HG03521 (cell line): Measurements from ENCODE around the gene MAJIN.

Source experiments
- ATAC-seq: cut with Tn5 transposase; IDR thresholded peaks from one replicate; pipeline ENCODE4 v1.9.1; 2021; ENCODE audit warnings: mild to moderate bottlenecking, moderate library complexity; ENCODE audit not compliant: unreplicated experiment

The MAJIN gene

GRCh38 chr11:64933213-64933934 is 38.5 kb downstream of the MAJIN start:
- no peak for ATAC-seq

GRCh38 chr11:64932324-64932723 is 39.6 kb downstream of the MAJIN start:
- no peak for ATAC-seq

- ATAC-seq: no peak
Observed at GRCh38 chr11:64931290-64931689, 40.6 kb downstream of the MAJIN start.

GRCh38 chr11:64930340-64930739 is 41.6 kb downstream of the MAJIN start:
- ATAC-seq: no peak

DNA sequence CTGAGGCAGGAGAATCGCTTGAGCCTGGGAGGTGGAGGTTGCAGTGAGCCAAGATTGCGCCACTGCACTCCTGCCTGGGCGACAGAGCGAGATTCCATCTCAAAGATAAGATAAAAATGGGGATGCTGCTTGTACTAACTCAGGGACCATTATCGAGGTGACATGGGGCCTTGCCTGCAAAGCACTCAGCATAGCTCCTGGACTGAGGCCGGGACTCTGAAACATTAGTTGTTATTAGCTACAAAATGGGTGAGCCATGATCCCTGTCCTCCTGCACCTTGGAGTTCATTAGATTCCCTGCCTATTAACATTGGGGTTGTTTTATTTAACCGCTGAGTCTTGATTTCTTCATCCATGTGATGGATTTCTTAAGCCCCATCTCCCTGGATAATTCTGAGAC is 42.3 kb downstream of the MAJIN start:
- ATAC-seq: no peak

DNA sequence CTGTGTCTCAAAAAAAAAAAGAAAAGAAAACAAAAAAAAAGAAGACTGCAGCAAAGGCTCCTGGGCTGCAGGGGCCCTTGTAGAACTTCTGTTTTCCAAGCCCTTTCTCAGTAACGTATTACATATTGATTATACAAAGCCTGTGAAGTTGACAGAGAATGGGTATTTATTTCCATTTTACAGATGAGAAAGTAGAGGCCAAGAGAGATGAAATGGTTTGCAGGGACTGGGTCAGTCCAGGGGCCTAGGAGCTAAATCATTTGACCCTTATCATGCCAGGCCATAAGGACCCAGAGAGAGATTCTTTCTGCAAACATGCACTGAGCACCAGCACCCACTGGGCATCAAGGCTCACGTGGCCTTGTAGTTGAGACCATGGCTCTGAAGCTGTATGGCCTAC is 43.0 kb downstream of the MAJIN start:
- ATAC-seq: no peak

GRCh38 chr11:64926689-64927088 is 45.2 kb downstream of the MAJIN start:
- ATAC-seq: no peak

DNA sequence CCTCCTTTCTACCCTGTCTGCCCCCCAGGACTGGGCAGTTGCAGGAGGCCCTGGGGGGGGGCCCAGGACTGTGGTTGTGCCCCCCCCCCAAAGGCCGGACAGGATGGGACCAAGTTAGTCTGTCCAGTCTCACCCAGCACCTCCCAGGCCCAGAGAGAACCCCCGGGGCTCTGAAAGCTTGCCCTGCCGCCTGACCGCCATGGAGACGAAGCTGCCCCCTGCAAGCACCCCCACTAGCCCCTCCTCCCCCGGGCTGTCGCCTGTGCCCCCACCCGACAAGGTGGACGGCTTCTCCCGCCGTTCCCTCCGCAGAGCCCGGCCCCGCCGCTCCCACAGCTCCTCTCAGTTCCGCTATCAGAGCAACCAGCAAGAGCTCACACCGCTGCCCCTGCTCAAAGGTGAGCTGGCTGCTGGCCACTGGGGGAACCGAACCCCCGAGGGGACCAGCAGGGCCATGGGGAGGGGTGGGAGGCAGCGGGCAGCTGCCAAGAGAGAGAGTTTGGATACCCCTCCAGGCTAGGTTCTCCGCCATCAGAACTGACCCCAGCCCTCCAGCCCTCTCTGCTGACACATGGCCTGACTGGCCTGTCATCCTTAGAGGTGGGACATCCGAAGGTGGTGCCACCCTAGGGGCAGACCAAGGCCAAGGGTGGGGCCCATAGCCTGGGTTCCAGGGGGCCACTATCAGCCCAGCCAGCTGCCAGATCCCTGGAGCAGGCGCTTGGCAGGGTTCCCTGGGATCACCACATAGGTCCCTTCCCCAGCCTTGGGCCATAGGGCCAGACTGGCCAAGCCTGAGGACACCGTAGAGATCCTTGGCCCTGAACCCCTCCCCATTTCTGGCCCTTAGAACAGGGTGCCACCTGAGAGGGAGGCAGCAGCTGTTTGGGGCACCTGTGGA is 46.1 kb downstream of the MAJIN start:
- no peak for ATAC-seq

GRCh38 chr11:64924910-64925284 is 47.0 kb downstream of the MAJIN start:
- no peak for ATAC-seq

DNA sequence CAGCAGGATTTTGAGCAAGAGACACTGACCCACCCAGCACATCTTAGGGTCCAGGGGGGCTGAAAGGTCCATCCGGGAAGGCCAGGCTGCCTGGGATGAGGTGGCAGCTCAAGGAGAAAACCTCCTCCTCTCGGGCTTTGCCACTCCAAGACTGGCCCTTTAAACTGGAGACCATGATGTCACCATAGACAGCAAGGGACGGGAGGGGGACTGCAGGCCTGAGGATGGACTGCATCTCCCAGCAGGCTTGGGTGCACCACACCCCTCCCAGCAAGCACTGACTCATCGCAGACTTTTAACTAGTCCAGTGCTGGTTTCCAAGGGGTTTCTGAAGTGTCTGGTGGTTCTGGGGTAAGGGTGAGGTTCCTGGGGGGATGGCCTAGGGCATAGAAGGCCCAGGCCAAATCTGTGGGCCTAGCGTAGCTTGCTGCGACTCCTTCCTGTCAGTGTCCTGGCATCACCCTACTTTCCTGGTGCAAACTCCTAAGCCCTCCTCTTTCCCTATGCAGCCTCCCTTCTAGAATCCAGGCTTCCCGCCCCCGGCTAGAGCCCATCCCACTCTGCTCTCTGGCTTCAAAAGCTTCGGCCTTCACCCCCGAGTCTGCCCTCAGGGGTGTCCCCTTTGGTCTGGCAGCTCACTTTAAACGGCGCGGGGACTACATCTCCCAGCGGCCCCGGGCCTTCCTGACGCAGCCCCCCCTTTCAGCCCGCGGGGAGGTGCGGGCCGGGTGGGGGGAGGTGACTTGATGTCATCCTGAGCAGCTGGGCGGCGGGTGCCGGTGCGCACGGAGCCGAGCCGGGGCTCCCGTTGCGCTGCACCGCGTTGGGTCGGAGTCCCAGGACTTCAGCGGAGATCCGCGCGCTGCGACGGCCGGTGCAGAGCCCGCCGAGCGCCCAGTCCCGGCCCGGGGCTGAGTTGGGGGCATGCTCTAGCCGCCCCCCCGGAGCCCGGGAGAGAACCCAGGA is 47.7 kb downstream of the MAJIN start, which contains the start of gene PPP2R5B:
TSS of gene PPP2R5B (plus strand) at position 746 of the 966 bp plus-strand sequence. CDS start 1,046 bp downstream, outside the sequence.
- peak; percentile 75 for ATAC-seq

DNA sequence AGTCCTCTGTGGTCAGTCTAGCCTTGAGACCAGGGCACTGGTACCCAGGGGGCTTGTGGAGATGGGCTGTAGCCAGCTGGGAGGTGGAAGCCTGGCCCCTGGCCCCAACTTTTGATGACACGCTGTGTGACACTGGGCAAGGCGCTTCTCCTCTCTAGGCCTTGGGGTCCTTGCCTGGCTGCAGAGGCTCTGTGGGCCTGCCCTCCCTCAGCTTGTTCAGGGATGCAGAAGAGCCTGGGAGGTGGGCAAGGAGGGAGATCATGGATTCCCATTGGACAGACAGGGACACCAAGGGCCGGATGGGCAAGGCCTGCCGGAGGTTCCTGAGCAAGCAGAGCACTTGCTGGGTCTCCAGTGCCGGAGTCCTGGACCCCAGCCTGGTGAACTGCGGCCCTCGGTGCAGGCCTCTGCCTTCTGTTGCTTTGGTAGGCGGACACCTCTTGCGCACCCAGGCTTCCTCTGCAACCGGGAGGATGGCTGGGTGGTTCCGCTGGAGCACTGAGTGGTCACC is 48.7 kb downstream of the MAJIN start:
- ATAC-seq: no peak

DNA sequence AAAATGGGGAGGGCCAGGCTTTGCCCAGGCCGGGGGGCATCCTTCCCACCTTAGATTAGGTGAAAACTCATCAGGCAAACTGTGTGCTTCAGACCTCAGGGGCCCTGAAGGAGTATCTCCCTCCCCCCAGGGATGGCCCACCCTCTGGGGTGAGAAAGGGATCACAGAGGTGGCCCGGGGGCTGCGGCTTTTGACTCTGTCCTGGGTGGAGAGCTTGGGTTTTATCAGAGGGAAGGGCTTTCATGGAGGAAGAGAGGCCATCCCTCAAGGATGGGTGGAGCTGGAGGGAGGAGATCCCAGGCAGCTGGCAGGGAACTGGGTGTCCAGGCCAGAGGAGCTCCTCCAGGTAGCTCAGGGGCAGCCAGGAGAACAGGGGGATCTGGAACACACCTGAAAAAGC is 50.5 kb downstream of the MAJIN start:
- no peak for ATAC-seq

- ATAC-seq: no peak
Observed at GRCh38 chr11:64920124-64920523, 51.8 kb downstream of the MAJIN start.

DNA sequence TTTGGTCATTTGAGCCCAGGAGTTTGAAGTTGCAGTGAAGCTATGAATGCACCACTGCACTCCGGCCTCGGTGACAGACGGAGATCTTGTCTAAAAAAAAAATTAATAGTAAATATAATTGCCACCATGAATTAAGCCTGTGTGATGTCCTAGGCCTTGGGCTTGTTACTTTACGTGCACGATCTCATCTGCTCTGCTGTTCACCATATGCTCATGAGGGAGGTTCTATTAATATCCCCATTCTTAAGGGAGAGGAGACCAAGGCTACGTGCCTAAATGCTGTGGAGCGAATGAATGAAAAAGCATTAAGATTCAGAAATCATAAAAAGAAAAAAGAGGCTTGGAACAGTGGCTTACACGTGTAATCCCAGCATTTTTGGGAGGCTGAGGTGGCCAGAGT is 52.3 kb downstream of the MAJIN start:
- no peak for ATAC-seq

- no peak for ATAC-seq
Observed at GRCh38 chr11:64918017-64918416, 53.9 kb downstream of the MAJIN start.

DNA sequence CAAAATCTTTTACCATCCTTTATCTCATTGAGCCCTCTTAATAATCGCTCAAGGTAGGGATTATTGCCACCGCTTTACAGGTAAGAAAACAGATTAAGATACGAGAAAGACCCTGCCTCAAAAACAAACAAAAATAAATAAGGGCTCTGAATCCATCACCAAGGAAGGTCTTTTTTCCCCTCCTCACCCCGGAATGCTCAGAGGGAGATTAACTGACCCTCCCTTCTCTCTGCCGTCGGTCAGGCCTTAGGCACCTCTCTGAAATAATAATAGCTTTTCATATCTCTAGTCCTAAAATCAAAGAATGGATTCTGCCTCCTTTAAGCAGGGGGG is 54.3 kb downstream of the MAJIN start:
- no peak for ATAC-seq

DNA sequence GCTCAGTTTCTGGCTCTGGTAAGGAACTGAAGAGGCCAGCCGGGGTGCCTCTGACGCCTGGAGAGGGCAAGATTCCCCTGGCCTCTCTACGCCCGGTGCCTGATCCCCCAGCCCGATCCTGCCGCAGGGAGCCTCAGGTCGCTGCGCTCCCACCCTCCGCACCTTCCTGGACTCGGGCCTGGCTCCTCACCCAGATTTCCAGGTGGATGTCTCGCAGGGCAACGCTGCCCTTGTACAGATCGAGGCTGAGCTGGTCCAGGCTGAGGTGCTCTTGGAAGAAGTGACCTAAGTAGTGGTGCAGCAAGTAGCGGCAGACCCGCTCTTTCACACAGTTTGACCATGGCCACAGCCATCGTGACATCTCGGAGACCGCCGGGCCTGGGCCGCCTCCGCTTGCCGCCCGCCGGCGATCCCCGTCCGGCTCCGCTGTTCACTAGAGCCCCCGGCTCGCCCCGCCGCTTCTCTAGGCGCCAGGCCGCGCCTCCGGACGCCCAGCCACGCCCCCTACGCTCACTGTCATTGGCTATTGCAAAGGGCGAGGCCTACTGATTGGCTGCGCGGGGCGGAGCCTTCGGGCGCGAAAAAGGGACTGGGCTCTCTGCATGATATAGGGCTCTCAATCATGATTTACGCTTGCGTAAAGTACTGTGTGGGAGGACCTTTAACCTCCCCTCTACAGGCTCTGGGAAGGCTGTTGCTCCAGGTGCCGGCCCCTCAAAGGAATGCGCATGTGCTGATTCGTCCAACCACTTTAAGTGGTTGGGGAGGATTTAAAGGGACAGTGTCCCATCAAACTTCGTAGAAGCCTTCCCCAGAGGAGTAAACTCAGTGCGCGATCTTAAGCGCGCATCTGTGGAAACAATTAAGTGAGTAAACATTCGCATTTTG is 54.9 kb downstream of the MAJIN start, which contains the start of gene ATG2A:
TSS of gene ATG2A (minus strand) at position 435 of the 888 bp plus-strand sequence. CDS start at position 361, 74 bp downstream.
- peak; percentile 92 for ATAC-seq

DNA sequence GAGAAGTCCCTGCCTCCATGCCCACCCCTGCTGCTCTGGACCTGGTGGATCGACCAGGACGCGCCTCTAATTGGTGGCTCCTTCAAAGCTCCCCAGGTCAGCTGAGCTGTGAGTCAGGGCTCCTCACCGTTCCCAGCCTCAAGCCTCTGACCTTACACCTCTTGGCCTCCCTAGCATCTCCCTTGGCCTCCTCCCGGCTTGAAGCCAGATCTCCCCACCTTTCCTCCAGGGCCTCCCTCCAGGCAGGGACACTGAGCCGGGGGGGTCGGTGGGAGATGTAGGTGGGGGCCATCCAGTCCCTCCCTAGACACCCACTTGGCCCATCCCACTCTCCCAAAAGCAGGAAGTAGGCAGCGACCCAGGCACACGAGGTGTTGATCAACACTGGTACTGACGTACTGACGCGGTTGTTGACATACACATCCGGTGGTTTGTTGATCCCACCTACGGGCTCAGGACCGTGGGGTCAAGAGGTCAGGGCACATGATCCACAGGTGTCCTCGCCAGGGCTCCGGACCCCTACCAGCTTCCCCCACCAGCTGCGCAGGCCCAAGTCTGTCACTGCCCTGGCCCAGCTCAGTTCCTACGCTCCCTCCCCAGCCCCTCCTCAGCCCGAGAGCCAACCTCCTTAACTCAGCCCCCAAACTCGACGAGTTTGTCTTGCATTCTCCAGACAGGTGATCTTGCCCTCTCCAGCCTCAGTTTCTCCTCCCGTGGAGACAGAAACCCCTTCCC is 55.7 kb downstream of the MAJIN start:
- ATAC-seq: no peak

DNA sequence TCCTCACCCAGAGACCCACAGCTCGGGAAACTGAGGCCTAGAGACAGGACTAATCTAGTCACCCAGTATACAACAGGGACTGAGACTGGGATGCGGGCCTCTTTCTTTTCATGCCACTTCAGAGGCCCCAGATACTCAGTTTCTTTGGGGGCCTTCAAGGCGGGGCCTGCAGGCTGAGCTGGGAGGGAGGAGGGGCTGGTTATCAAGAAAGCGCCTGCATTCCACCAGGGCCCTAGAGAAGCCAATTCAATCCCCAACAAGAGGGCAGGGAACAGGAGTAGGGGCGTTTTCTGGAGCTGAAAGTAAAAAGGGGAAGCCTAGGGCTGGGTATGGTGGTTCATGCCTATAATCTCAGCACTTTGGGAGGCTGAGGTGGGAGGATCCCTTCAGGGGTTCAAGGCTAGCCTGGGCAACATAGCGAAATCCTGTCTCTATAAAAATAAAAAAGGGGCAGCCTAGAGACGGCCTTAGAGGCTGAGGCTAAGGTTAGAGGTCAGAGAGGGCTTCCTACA is 56.5 kb downstream of the MAJIN start:
- ATAC-seq: no peak
